Hepatocyte (in vitro differentiated cells): ENCODE measurements around the gene TSACC. TPM values are rescaled to one million over a fixed set of nuclear protein-coding genes. Genes with fewer than 3 reads are reported as not detected.

Source experiments
- DNase-seq: peaks from one replicate; pipeline ENCODE4 v3.0.0-alpha.2; 2016; ENCODE audit warnings: low spot score
- H2AFZ ChIP-seq: fragments of 200-600 bp; sonication (generic); 2 replicates; pipeline ENCODE4 v1.6.0; 2016; ENCODE audit warnings: antibody characterized with exemption, mild to moderate bottlenecking
- H3K27ac ChIP-seq: fragments of 200-600 bp; sonication (generic); 2 replicates; pipeline ENCODE4 v1.5.1; 2016; ENCODE audit warnings: mild to moderate bottlenecking
- H3K27me3 ChIP-seq: fragments of 200-600 bp; sonication (generic); 2 replicates; pipeline ENCODE4 v1.6.1; 2016
- H3K36me3 ChIP-seq: fragments of 200-600 bp; sonication (generic); replicated peaks from 2 replicates; pipeline ENCODE4 v1.5.1; 2016; ENCODE audit warnings: low read depth; ENCODE audit not compliant: insufficient read depth
- H3K4me1 ChIP-seq: fragments of 200-600 bp; sonication (generic); 2 replicates; pipeline ENCODE4 v1.5.1; 2016; ENCODE audit warnings: mild to moderate bottlenecking, moderate library complexity; ENCODE audit not compliant: insufficient read depth
- H3K4me2 ChIP-seq: fragments of 200-600 bp; sonication (generic); 2 replicates; pipeline ENCODE4 v1.6.0; 2016
- H3K4me3 ChIP-seq: fragments of 200-600 bp; sonication (generic); 2 replicates; pipeline ENCODE4 v1.5.1; 2016; ENCODE audit warnings: mild to moderate bottlenecking
- H3K79me2 ChIP-seq: fragments of 200-600 bp; sonication (generic); 2 replicates; pipeline ENCODE4 v1.6.0; 2017; ENCODE audit warnings: mild to moderate bottlenecking
- H3K9me2 ChIP-seq: fragments of 200-600 bp; sonication (generic); replicated peaks from 2 replicates; pipeline ENCODE4 v1.6.0; 2017; ENCODE audit warnings: mild to moderate bottlenecking; ENCODE audit not compliant: insufficient read depth
- H3K9me3 ChIP-seq: fragments of 200-600 bp; sonication (generic); 2 replicates; pipeline ENCODE4 v1.5.1; 2016; ENCODE audit warnings: low read depth, mild to moderate bottlenecking
- H4K20me1 ChIP-seq: fragments of 200-600 bp; sonication (generic); 2 replicates; pipeline ENCODE4 v1.6.0; 2016; ENCODE audit warnings: mild to moderate bottlenecking; ENCODE audit not compliant: insufficient read depth, poor library complexity, severe bottlenecking
- EZH2 ChIP-seq: fragments of 200-600 bp; sonication (generic); IDR thresholded peaks from 2 replicates; pipeline ENCODE4 v1.6.1; 2016; ENCODE audit warnings: antibody characterized with exemption, mild to moderate bottlenecking, borderline replicate concordance
- EZH2phosphoT487 ChIP-seq: fragments of 200-600 bp; sonication (generic); IDR thresholded peaks from one replicate; pipeline ENCODE4 v1.6.1; 2018; ENCODE audit warnings: antibody characterized with exemption, mild to moderate bottlenecking, low read depth, moderate library complexity; ENCODE audit not compliant: unreplicated experiment, severe bottlenecking
- WGBS: methylation state at CpG from one replicate; pipeline ENCODE4 v1.1.6; 2016; ENCODE audit warnings: low lambda C conversion rate; ENCODE audit errors: missing lambda C conversion rate; 5-methylcytosine and 5-hydroxymethylcytosine counted together
- polyA plus RNA-seq: library from polyadenylated mRNA; unstranded; fragments of >200 nt; fragmentation: Nextera tagmentation; extraction: Ambion mirVana; gene quantifications from 2 replicates; pipeline ENCODE4 v1.2.1, GENCODE V29; 2016
- total RNA-seq: library from RNA; depleted of rRNA; stranded (reverse); fragments of >200 nt; gene quantifications from 2 replicates; pipeline ENCODE4 v1.2.3, GENCODE V29; 2014
- TF ChIP-seq, protein P1 (sequence below): fragments of 200-600 bp; sonication (generic); IDR thresholded peaks from 2 replicates; pipeline ENCODE4 v1.5.1; 2016; ENCODE audit warnings: antibody characterized with exemption, mild to moderate bottlenecking; ENCODE audit not compliant: poor library complexity

The TSACC gene
- total and polyA plus RNA-seq, 2 experiments from 2014 or later, result 1.5 TPM; not detected in 1

DNA sequence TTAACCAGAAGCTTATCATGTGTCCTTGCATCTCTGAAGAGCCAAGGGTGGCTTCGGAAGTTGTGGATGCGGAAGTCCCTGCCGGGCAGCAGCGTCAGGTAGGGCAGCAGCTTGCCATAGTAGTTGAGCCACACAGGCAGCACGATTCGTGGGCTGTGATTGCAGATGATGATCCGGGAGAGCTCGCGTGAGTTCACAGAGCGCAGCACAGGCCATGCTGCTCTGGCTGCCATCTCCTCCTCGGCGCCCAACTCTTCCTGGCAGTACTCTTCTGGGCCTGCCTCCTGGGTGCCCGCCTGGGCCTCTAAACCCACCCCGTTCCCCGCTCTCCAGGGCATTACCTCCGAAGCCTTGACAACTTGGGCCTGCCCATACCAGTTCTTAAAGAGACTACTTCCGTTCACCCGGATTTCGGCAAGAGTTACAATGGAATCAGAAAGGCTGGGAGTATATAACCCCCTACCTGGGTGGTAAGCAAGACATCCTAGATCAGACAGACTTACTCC is 39.4 kb upstream of the TSACC start, which contains the start of gene VHLL:
Gene VHLL (minus strand): TSS at position 456 of the 506 bp plus-strand sequence. CDS start 118 bp downstream, at position 338.
- H3K27ac ChIP-seq, result no peak within 1 kb of the TSS
- no peaks in the 10 kb centered on the region for H3K9me2 ChIP-seq
- H2AFZ ChIP-seq, result no peak within 1 kb of the TSS
- no peaks in the 10 kb centered on the region for H3K27me3 ChIP-seq
- no peak within 1 kb of the TSS for H3K4me3 ChIP-seq
- no peak within 1 kb of the TSS for H3K4me2 ChIP-seq
- no peaks in the 10 kb centered on the region for H4K20me1 ChIP-seq
- H3K9me3 ChIP-seq, result no peaks in the 10 kb centered on the region
- H3K4me1 ChIP-seq, result peaks cover 5% of the 10 kb centered on the region
- TF ChIP-seq, protein P1, sequence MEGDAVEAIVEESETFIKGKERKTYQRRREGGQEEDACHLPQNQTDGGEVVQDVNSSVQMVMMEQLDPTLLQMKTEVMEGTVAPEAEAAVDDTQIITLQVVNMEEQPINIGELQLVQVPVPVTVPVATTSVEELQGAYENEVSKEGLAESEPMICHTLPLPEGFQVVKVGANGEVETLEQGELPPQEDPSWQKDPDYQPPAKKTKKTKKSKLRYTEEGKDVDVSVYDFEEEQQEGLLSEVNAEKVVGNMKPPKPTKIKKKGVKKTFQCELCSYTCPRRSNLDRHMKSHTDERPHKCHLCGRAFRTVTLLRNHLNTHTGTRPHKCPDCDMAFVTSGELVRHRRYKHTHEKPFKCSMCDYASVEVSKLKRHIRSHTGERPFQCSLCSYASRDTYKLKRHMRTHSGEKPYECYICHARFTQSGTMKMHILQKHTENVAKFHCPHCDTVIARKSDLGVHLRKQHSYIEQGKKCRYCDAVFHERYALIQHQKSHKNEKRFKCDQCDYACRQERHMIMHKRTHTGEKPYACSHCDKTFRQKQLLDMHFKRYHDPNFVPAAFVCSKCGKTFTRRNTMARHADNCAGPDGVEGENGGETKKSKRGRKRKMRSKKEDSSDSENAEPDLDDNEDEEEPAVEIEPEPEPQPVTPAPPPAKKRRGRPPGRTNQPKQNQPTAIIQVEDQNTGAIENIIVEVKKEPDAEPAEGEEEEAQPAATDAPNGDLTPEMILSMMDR, result no peak
- TF ChIP-seq EZH2phosphoT487 (no peak), EZH2 (no peak)
- WGBS, result 90% methylated on average over 19 of the region's 19 CpGs
- H3K79me2 ChIP-seq, result peaks cover 15% of the 10 kb centered on the region
- no peak for DNase-seq
- H3K36me3 ChIP-seq, result no peaks in the 10 kb centered on the region

- H4K20me1 ChIP-seq, result no peaks in the 10 kb centered on the region
- TF ChIP-seq, protein P1, result no peak
- TF ChIP-seq EZH2 (no peak), EZH2phosphoT487 (no peak)
Observed at GRCh38 chr1:156303241-156303640, 35.1 kb upstream of the TSACC start.

GRCh38 chr1:156305215-156305614 is 33.1 kb upstream of the TSACC start:
- no peak overlapping the region for H3K4me3 ChIP-seq
- no peaks in the 10 kb centered on the region for H3K36me3 ChIP-seq
- no peaks in the 10 kb centered on the region for H4K20me1 ChIP-seq
- WGBS, result 74% methylated on average over 2 of the region's 2 CpGs
- no peak overlapping the region for H2AFZ ChIP-seq
- no peaks in the 10 kb centered on the region for H3K9me2 ChIP-seq
- no peak for DNase-seq
- H3K27me3 ChIP-seq, result no peaks in the 10 kb centered on the region
- no peaks in the 10 kb centered on the region for H3K4me1 ChIP-seq
- TF ChIP-seq EZH2phosphoT487, result no peak
- TF ChIP-seq, protein P1, result no peak
- no peak for TF ChIP-seq EZH2
- H3K79me2 ChIP-seq, result no peaks in the 10 kb centered on the region
- no peak overlapping the region for H3K27ac ChIP-seq
- H3K4me2 ChIP-seq, result no peak overlapping the region
- H3K9me3 ChIP-seq, result no peaks in the 10 kb centered on the region

More at GRCh38 chr1:156303241-156303640, 35.1 kb upstream of the TSACC start:
- Histone ChIP-seq H2AFZ (no peak overlapping the region), H3K9me2 (no peaks in the 10 kb centered on the region), H3K4me2 (no peak overlapping the region), H3K4me3 (no peak overlapping the region), H3K27ac (no peak overlapping the region), H3K27me3 (no peaks in the 10 kb centered on the region), H3K36me3 (no peaks in the 10 kb centered on the region), H3K4me1 (no peaks in the 10 kb centered on the region), H3K79me2 (no peaks in the 10 kb centered on the region), H3K9me3 (no peaks in the 10 kb centered on the region)
- WGBS, result 100% methylated on average over 4 of the region's 4 CpGs
- no peak for DNase-seq
